Stimulated activated naive CD8-positive, alpha-beta T cell treated with anti-CD3 and anti-CD28 coated beads, Interleukin-15, Interleukin-2, amounts not matched to agents 100 ng/mL and 50 ng/mL, for 24 hours (primary cell): ENCODE measurements around the gene ABI3BP.

Source experiments
- H3K27ac Mint-ChIP-seq: one replicate; pipeline ENCODE4 v1.8.0; 2021; ENCODE audit warnings: mild to moderate bottlenecking, mixed read lengths
- H3K27me3 Mint-ChIP-seq: one replicate; pipeline ENCODE4 v1.8.0; 2021; ENCODE audit warnings: mixed read lengths
- H3K36me3 Mint-ChIP-seq: one replicate; pipeline ENCODE4 v1.8.0; 2021; ENCODE audit warnings: low read depth, mixed read lengths
- H3K4me1 Mint-ChIP-seq: one replicate; pipeline ENCODE4 v1.8.0; 2021; ENCODE audit warnings: low read depth, mixed read lengths
- H3K4me3 Mint-ChIP-seq: one replicate; pipeline ENCODE4 v1.8.0; 2021; ENCODE audit warnings: mild to moderate bottlenecking, mixed read lengths
- H3K9me3 Mint-ChIP-seq: one replicate; pipeline ENCODE4 v1.8.0; 2021; ENCODE audit warnings: mixed read lengths

The ABI3BP gene

GRCh38 chr3:100868096-100868495 is 125.1 kb downstream of the ABI3BP start:
- Mint-ChIP-seq H3K4me3 (no peak overlapping the region), H3K27ac (no peak overlapping the region), H3K27me3 (peaks cover 23% of the 10 kb centered on the region), H3K4me1 (no peaks in the 10 kb centered on the region), H3K9me3 (peaks cover 5% of the 10 kb centered on the region), H3K36me3 (no peaks in the 10 kb centered on the region)

GRCh38 chr3:100865442-100865841 is 127.8 kb downstream of the ABI3BP start:
- H3K27ac Mint-ChIP-seq, result no peak overlapping the region
- no peaks in the 10 kb centered on the region for H3K36me3 Mint-ChIP-seq
- peaks cover 19% of the 10 kb centered on the region for H3K27me3 Mint-ChIP-seq
- H3K4me3 Mint-ChIP-seq, result no peak overlapping the region
- no peaks in the 10 kb centered on the region for H3K4me1 Mint-ChIP-seq
- peaks cover 1% of the 10 kb centered on the region for H3K9me3 Mint-ChIP-seq

DNA sequence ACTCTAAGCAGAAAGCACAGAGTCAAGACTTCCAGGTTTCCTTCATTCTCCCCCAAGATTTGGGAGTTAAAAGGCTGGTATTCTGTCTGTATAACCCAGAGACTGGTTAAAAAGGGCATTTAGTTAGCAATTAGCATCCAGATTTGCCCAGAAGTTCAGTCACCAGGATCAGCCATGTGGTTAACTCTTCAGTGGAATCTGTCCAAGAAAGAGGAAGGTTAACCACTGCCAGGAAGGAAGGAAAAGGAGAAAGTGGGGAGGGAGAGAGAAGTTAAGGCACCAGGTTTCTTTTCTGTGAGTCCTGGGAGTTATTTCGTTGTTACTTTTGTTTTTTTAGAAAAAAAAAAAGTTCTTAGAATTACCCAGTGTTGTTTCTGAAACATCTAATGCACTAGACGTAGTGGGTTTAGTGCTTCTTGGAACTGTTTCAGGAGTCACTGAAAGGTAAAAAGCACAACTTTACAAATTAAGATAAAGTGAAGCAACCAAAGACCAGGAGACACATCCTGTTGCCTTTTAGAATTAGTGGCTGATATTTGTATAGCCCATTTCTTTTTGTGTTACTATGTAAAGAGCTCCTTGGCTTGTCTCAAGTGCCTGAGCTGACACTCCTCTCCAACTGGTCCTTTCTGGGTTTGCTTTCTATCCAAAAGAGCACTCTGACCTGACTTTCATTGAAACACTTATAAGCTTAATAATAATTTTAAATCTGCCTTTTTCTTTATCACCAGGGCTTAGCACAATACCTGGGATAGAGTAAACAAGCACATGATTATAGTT is 128.6 kb downstream of the ABI3BP start:
- H3K9me3 Mint-ChIP-seq, result no peaks in the 10 kb centered on the region
- peaks cover 17% of the 10 kb centered on the region for H3K27me3 Mint-ChIP-seq
- H3K4me1 Mint-ChIP-seq, result no peaks in the 10 kb centered on the region
- H3K27ac Mint-ChIP-seq, result no peak overlapping the region
- no peak overlapping the region for H3K4me3 Mint-ChIP-seq
- no peaks in the 10 kb centered on the region for H3K36me3 Mint-ChIP-seq

DNA sequence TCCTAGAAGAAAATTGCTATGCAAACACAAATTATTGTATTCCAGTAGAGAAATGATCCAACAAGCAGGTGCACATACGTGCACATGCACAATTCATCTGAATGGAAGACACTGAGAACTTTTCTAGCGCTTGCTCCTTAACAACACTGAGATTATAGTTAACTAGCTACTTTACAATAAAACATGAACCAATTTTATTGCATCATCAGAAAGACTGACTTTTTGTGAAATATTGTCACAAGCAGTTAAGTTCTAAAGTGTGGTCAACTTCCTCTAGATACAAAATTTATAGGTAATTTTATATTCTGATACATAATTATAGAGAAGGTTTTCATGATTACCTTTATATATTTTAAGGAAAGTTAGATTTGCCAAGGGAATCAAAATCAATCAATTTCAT is 135.4 kb downstream of the ABI3BP start:
- Mint-ChIP-seq H3K27ac (no peak overlapping the region), H3K4me3 (no peak overlapping the region), H3K9me3 (no peaks in the 10 kb centered on the region), H3K27me3 (peaks cover 4% of the 10 kb centered on the region), H3K4me1 (peaks cover under 1% of the 10 kb centered on the region), H3K36me3 (no peaks in the 10 kb centered on the region)

DNA sequence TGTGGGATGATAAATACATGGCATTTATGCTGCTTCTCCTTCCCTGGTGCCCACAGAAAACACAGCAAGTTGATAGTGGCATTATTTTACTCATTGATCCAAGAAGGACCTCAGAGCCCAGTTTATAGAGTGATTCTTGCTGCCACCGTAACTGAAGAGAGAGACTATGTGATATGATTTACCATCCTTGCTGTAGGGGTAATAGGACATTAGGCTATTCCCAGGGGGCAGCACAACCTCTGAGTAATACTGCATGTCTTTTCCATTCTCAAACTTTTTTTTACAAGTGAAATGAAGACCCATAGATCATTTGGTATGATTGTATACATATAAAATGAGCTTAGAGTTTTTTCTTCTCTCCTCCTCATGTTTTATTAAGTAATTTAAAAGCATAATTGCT is 136.4 kb downstream of the ABI3BP start:
- Mint-ChIP-seq H3K36me3 (no peaks in the 10 kb centered on the region), H3K9me3 (no peaks in the 10 kb centered on the region), H3K27ac (no peak overlapping the region), H3K27me3 (peaks cover 4% of the 10 kb centered on the region), H3K4me1 (peaks cover 3% of the 10 kb centered on the region), H3K4me3 (no peak overlapping the region)

GRCh38 chr3:100852840-100853239 is 140.4 kb downstream of the ABI3BP start:
- H3K27me3 Mint-ChIP-seq, result no peaks in the 10 kb centered on the region
- no peaks in the 10 kb centered on the region for H3K36me3 Mint-ChIP-seq
- no peak overlapping the region for H3K27ac Mint-ChIP-seq
- H3K9me3 Mint-ChIP-seq, result no peaks in the 10 kb centered on the region
- no peak overlapping the region for H3K4me3 Mint-ChIP-seq
- H3K4me1 Mint-ChIP-seq, result peaks cover 3% of the 10 kb centered on the region

GRCh38 chr3:100850701-100851100 is 142.5 kb downstream of the ABI3BP start:
- Mint-ChIP-seq H3K4me1 (peaks cover 3% of the 10 kb centered on the region), H3K9me3 (no peaks in the 10 kb centered on the region), H3K27me3 (no peaks in the 10 kb centered on the region), H3K27ac (no peak overlapping the region), H3K36me3 (no peaks in the 10 kb centered on the region), H3K4me3 (no peak overlapping the region)

GRCh38 chr3:100850156-100850555 is 143.1 kb downstream of the ABI3BP start:
- no peaks in the 10 kb centered on the region for H3K27me3 Mint-ChIP-seq
- no peak overlapping the region for H3K4me3 Mint-ChIP-seq
- no peaks in the 10 kb centered on the region for H3K9me3 Mint-ChIP-seq
- H3K27ac Mint-ChIP-seq, result no peak overlapping the region
- H3K36me3 Mint-ChIP-seq, result no peaks in the 10 kb centered on the region
- peaks cover 3% of the 10 kb centered on the region for H3K4me1 Mint-ChIP-seq

GRCh38 chr3:100844063-100844936 is 148.9 kb downstream of the ABI3BP start:
- peaks cover 19% of the 10 kb centered on the region for H3K27me3 Mint-ChIP-seq
- H3K4me1 Mint-ChIP-seq, result no peaks in the 10 kb centered on the region
- H3K27ac Mint-ChIP-seq, result no peak overlapping the region
- no peak overlapping the region for H3K4me3 Mint-ChIP-seq
- no peaks in the 10 kb centered on the region for H3K9me3 Mint-ChIP-seq
- H3K36me3 Mint-ChIP-seq, result no peaks in the 10 kb centered on the region

DNA sequence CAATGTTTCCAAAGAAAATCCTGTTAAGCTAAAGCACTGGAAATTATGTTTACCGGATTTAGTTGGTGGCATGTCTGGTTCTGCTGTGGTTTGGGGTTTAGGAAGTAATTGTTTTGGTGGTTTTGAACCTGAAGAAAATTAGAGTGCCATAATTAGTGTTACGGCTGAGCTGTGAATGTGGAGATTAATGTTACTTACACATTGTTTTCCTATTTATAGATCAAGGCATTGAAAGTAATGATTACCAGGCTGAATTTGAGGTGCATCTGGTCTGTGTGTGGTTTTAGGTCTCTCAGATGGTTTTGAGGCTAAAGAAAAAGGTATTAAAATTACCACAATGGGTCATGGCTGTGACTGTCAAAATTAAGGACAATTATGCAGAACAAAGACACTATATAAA is 155.1 kb downstream of the ABI3BP start:
- Mint-ChIP-seq H3K4me1 (no peaks in the 10 kb centered on the region), H3K9me3 (no peaks in the 10 kb centered on the region), H3K27me3 (peaks cover 37% of the 10 kb centered on the region), H3K27ac (no peak overlapping the region), H3K36me3 (no peaks in the 10 kb centered on the region), H3K4me3 (no peak overlapping the region)

DNA sequence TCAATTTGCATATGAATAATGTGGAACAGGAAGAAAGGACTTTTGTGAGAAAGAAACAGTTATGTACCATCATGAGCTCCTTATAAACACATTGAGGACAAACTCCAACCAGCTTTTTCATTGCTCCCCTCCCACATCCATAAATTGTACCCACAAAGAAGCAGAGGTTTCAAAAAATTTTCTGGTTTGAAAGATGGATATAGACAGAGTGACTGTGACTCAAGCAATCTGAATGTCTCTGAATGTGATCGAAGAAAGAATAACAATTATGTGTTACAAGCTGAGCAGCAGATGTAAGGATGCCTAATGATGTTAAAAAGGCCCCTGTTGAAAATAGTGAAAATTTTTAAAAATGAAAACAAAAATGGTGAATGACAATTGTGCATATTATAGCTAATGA is 156.6 kb downstream of the ABI3BP start:
- no peaks in the 10 kb centered on the region for H3K4me1 Mint-ChIP-seq
- no peak overlapping the region for H3K27ac Mint-ChIP-seq
- peaks cover 32% of the 10 kb centered on the region for H3K27me3 Mint-ChIP-seq
- H3K36me3 Mint-ChIP-seq, result no peaks in the 10 kb centered on the region
- no peak overlapping the region for H3K4me3 Mint-ChIP-seq
- no peaks in the 10 kb centered on the region for H3K9me3 Mint-ChIP-seq

DNA sequence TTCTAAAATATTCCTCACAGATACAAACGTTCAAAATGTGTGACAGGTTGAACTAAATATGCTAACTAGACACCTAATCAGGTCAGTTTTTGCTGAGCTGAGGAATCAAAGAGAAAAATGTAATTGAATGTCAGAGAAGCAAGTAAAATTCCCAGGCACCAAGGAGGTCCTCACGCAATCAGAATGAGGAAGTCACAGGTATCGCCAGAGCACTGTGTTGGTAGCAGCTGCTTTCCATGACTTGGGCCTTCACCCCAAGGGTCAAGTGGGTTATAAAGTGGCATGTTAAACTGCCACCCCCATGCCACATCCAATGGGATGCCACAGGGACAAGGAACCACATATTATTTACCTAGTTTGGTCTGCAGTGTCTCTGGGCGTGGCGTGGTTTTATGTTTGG is 158.9 kb downstream of the ABI3BP start:
- no peaks in the 10 kb centered on the region for H3K4me1 Mint-ChIP-seq
- H3K36me3 Mint-ChIP-seq, result no peaks in the 10 kb centered on the region
- H3K9me3 Mint-ChIP-seq, result no peaks in the 10 kb centered on the region
- no peak overlapping the region for H3K4me3 Mint-ChIP-seq
- no peak overlapping the region for H3K27ac Mint-ChIP-seq
- peaks cover 28% of the 10 kb centered on the region for H3K27me3 Mint-ChIP-seq

- no peak overlapping the region for H3K27ac Mint-ChIP-seq
- no peaks in the 10 kb centered on the region for H3K36me3 Mint-ChIP-seq
- no peak overlapping the region for H3K4me3 Mint-ChIP-seq
- no peaks in the 10 kb centered on the region for H3K9me3 Mint-ChIP-seq
- no peaks in the 10 kb centered on the region for H3K4me1 Mint-ChIP-seq
- peaks cover 28% of the 10 kb centered on the region for H3K27me3 Mint-ChIP-seq
Observed at GRCh38 chr3:100833483-100833882, 159.7 kb downstream of the ABI3BP start.

GRCh38 chr3:100831629-100832028 is 161.6 kb downstream of the ABI3BP start:
- peaks cover 24% of the 10 kb centered on the region for H3K27me3 Mint-ChIP-seq
- no peak overlapping the region for H3K4me3 Mint-ChIP-seq
- H3K36me3 Mint-ChIP-seq, result no peaks in the 10 kb centered on the region
- no peaks in the 10 kb centered on the region for H3K4me1 Mint-ChIP-seq
- no peak overlapping the region for H3K27ac Mint-ChIP-seq
- no peaks in the 10 kb centered on the region for H3K9me3 Mint-ChIP-seq

DNA sequence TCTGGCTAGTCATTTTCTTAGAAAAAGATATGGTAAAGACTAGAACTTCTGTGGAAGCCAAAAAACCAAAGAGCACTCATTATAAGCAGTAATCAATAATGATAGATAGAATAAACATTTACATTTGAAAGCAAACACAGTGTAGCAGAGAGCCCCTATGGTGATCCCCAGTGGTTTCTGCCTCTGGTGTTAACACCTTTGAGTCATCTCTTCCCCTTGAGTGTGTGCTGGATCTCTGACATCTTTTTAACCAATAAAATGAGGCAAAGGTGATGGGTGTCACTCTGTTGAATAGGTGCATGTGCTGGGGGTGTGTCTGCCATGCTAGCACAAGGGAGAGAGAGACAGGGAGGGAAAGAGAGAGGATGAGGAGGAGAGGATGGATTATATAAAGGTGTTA is 162.3 kb downstream of the ABI3BP start:
- Mint-ChIP-seq H3K27me3 (peaks cover 22% of the 10 kb centered on the region), H3K9me3 (no peaks in the 10 kb centered on the region), H3K27ac (no peak overlapping the region), H3K4me3 (no peak overlapping the region), H3K4me1 (no peaks in the 10 kb centered on the region), H3K36me3 (no peaks in the 10 kb centered on the region)
